Upper lobe of left lung (tissue), 4 donors: ENCODE data around the gene CFAP157.

Experiments
- EP300 ChIP-seq, 4 donors: sonication (generic); formaldehyde crosslinking; IDR thresholded peaks; one replicate each; pipeline ENCODE4 v1.5.1; 2017; ENCODE audit warnings: antibody characterized with exemption in 4 of 4, control low read depth in 2 of 4
- POLR2A ChIP-seq, 4 donors: fragments of 450-650 bp; IDR thresholded peaks; one replicate each; pipeline ENCODE4 v1.5.1; 2016 to 2017; ENCODE audit warnings: antibody characterized with exemption in 4 of 4, mild to moderate bottlenecking in 2 of 4
- POLR2AphosphoS5 ChIP-seq, 2 donors: sonication (generic); formaldehyde crosslinking; IDR thresholded peaks; one replicate each; pipeline ENCODE4 v1.5.1; 2017; ENCODE audit warnings: antibody characterized with exemption in 2 of 2
- TF ChIP-seq, protein P1 (sequence below), 6 experiments: fragments of 450-650 bp in 4 of 6; fragments of 200-600 bp in 2 of 6; sonication (generic) in 2 of 6; IDR thresholded peaks; one replicate each; pipeline ENCODE4 v1.5.1; 2016 to 2019; ENCODE audit warnings: antibody characterized with exemption in 6 of 6

DNA sequence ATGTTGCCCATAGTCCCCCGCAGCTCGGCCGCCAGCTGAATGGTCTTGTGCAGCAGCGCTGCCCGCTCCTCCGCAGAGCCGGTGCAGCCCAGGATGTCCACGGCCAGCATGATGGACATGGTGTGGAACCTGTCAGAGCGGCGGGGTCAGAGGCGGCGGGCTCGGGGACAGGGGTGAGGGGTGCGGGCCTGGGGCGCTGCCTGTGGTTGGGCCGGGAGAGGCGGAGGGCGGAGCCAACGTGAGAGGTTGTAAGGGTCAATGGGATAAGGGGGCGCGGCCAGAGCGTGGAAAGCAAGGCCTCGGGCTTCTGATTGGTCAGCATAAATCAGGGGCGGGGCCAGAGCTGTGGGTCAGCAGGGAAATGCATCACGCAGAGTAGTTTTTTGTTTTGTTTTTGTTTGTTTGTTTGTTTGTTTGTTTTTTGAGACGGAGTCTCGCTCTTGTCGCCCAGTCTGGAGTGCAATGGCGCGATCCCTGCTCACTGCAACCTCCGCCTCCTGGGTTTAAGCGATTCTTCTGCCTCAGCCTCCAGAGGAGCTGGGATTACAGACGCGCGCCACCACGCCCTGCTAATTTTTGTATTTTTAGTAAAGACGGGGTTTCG, 35.1 kb downstream of the CFAP157 start:
- TF ChIP-seq EP300 (IDR thresholded peaks at IDR 0.05) (no peak), POLR2A (IDR thresholded peaks at IDR 0.05) (no peak), POLR2AphosphoS5 (IDR thresholded peaks at IDR 0.05) (no peak)
- TF ChIP-seq, protein P1, sequence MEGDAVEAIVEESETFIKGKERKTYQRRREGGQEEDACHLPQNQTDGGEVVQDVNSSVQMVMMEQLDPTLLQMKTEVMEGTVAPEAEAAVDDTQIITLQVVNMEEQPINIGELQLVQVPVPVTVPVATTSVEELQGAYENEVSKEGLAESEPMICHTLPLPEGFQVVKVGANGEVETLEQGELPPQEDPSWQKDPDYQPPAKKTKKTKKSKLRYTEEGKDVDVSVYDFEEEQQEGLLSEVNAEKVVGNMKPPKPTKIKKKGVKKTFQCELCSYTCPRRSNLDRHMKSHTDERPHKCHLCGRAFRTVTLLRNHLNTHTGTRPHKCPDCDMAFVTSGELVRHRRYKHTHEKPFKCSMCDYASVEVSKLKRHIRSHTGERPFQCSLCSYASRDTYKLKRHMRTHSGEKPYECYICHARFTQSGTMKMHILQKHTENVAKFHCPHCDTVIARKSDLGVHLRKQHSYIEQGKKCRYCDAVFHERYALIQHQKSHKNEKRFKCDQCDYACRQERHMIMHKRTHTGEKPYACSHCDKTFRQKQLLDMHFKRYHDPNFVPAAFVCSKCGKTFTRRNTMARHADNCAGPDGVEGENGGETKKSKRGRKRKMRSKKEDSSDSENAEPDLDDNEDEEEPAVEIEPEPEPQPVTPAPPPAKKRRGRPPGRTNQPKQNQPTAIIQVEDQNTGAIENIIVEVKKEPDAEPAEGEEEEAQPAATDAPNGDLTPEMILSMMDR (IDR thresholded peaks at IDR 0.05), result no peak
